Fibroblast of villous mesenchyme (primary cell): ENCODE data around the gene SUPT3H. TPM values are rescaled to one million over a fixed set of nuclear protein-coding genes. Genes with fewer than 3 reads are reported as not detected.
A peak's percentile ranks its signal among the peaks of the same experiment; 100 is the strongest.

Source experiments
- DNase-seq: peaks from one replicate; pipeline ENCODE4 v3.0.0-alpha.2; 2010; ENCODE audit warnings: low read depth
- H3K4me3 ChIP-seq: 2 replicates; pipeline ENCODE4 v1.5.1; 2011; ENCODE audit warnings: low read depth, mild to moderate bottlenecking, low read length
- total RNA-seq: library from RNA; depleted of rRNA; stranded (reverse); fragments of >200 nt; gene quantifications from 2 replicates; pipeline ENCODE4 v1.2.3, GENCODE V29; 2012
- TF ChIP-seq, protein P1 (sequence below): IDR thresholded peaks from 2 replicates; pipeline ENCODE4 v1.5.1; 2012; ENCODE audit warnings: low read depth, mild to moderate bottlenecking, low read length; ENCODE audit not compliant: insufficient read depth

SUPT3H gene
- total RNA-seq, 1 donor: 7.8 TPM

- TF ChIP-seq, protein P1, sequence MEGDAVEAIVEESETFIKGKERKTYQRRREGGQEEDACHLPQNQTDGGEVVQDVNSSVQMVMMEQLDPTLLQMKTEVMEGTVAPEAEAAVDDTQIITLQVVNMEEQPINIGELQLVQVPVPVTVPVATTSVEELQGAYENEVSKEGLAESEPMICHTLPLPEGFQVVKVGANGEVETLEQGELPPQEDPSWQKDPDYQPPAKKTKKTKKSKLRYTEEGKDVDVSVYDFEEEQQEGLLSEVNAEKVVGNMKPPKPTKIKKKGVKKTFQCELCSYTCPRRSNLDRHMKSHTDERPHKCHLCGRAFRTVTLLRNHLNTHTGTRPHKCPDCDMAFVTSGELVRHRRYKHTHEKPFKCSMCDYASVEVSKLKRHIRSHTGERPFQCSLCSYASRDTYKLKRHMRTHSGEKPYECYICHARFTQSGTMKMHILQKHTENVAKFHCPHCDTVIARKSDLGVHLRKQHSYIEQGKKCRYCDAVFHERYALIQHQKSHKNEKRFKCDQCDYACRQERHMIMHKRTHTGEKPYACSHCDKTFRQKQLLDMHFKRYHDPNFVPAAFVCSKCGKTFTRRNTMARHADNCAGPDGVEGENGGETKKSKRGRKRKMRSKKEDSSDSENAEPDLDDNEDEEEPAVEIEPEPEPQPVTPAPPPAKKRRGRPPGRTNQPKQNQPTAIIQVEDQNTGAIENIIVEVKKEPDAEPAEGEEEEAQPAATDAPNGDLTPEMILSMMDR: peak; percentile 28
- peak overlapping the region; percentile 99 for H3K4me3 ChIP-seq
- DNase-seq: peak; percentile 85
Measured at GRCh38 chr6:45421709-45422502, 44.2 kb upstream of the SUPT3H start.

DNA sequence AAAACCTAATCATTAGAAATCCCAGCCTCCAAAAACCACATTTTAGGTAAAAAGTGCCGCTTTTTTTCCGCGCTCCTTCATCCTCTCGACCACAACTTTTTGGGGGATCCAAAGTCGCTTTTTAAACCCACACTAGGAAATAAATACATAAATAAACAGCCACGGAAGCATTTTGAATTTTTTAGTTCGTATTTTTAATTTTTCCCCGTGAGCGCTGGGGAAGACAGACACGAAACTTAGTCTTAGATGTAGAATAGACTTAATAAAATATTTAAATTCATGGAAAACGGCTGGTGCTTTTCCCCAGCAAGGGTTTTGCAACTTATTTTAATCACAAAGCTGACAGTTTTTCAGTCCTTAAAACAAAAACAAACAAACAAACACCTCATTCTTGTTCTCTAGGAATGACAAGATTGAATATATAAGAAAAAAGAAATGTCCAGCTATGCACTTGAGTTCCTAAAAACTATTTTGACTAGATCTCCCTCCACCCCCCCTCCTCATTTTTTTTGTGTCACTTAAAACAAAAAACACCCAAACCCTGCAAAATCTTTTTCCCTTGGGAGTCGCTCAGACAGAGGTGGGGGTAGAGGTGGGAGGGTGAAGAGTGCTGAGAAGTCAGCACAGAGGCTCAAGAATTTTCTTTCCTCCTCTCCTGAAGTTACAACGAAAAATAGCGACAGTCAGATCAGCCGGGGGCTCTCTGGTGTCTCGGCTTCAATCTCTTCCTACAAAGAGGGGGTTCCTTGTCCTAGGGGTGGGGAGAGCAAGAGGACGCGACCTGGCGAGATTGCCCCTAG, 43.4 kb upstream of the SUPT3H start:
- DNase-seq: no peak
- TF ChIP-seq, protein P1: no peak

DNA sequence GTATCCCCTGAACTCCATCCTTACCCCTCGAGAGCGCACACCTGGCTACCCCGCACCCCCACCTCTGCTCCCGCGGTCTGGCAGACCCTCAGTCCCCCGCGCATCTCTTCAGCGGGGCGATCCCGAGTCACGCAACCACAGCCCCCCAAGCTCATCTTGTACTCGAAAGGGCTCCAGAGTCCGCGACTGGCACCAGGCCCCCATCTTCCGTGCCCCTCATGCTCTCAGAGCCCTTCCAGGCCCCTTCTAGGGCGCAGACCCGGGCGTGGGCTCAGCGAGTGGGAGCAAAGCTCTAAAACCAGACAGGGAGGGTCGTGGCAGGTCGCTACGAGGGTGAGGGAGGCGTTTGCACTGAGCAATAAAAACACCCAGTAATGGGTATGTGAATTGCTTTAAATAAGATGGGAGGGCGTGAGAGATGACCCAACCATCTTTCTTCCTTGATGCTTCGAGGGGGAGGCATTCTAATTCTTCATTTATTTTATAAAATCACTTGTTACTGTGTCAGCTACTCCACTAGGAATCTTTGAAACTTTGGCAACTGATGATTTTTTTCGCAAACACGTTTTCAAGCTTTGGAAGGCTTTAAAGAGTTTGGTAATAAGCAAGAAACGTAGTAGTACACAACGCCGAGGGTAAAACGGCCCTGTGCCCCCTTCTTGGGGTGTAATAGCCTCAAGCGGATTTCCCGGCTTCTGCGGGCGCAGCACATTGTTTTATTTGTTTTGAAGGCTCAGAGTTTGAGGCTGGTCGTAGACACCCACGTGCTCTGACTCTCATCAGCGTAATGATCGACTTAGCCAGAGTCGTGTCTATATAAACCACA, 42.6 kb upstream of the SUPT3H start:
- DNase-seq: peak; percentile 81

More for the DNA sequence above, 43.4 kb upstream of the SUPT3H start:
- H3K4me3 ChIP-seq: peak overlapping the region; percentile 99

DNA sequence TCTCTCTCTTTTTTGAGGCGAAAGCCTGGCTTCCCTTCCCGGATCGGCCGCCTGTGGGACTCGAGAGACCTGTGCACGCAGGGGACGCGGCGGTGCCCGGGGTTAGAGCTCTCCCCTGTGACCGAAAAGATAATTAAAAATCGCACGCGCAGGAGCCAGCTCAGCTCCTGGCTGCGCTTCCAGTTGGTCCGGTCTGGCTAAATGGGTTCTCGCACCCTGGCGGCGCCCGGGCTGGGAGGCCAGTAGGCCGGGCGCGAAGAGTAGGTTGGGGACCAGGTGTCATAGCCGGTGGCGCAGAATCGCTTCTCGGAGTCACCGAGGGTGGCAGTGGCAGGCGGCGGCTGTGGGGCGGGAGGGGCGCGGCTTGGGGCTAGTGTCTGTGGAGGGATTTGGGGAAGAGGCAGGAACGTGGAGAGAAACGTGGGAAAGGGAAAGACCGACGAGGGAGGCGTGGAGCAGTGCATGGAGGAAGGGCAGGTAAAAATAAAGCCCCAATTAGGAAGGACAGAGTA, 41.9 kb upstream of the SUPT3H start:
- DNase-seq: peak; percentile 76
- TF ChIP-seq, protein P1: peak; percentile 38
- peak overlapping the region; percentile 99 for H3K4me3 ChIP-seq

More for the DNA sequence above, 42.6 kb upstream of the SUPT3H start:
- H3K4me3 ChIP-seq: peak overlapping the region; percentile 99
- TF ChIP-seq, protein P1: no peak

- no peak for DNase-seq
- H3K4me3 ChIP-seq: no peak overlapping the region
- TF ChIP-seq, protein P1: no peak
Measured at GRCh38 chr6:45417436-45417835, 39.7 kb upstream of the SUPT3H start.

GRCh38 chr6:45416700-45417099, 39.0 kb upstream of the SUPT3H start:
- no peak overlapping the region for H3K4me3 ChIP-seq
- TF ChIP-seq, protein P1: no peak
- DNase-seq: peak; percentile 70
